GM21390 (cell line): Measurements from ENCODE around the gene ZC3H7A.

Source experiments
- ATAC-seq: cut with Tn5 transposase; IDR thresholded peaks from one replicate; pipeline ENCODE4 v1.9.1; 2021; ENCODE audit not compliant: unreplicated experiment

Gene ZC3H7A

GRCh38 chr16:11708421-11708820 lies 88.6 kb downstream of the ZC3H7A start:
- ATAC-seq = no peak

DNA sequence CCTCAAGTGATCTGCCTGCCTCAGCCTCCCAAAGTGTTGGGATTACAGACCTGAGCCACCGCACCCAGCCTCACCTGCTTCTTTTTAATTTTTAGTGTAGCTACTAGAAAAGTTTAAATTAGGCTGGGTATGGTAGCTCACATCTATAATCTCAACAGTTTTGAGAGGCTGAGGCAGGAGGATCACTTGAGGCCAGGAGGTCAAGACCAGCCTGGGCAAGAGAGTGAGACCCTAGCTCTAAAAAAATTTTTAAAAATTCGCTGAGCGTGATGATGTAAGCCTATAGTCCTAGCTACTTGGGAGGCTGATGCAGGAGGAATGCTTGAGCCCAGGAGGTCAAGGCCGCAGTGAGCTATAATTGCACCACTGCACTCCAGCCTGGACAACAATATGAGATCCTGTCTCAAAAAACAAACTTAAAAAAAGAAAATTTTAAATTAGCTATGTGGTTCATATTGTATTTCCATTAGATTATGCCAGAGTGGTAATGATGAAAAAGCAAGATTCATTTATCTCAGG lies 89.3 kb downstream of the ZC3H7A start:
- no peak for ATAC-seq

DNA sequence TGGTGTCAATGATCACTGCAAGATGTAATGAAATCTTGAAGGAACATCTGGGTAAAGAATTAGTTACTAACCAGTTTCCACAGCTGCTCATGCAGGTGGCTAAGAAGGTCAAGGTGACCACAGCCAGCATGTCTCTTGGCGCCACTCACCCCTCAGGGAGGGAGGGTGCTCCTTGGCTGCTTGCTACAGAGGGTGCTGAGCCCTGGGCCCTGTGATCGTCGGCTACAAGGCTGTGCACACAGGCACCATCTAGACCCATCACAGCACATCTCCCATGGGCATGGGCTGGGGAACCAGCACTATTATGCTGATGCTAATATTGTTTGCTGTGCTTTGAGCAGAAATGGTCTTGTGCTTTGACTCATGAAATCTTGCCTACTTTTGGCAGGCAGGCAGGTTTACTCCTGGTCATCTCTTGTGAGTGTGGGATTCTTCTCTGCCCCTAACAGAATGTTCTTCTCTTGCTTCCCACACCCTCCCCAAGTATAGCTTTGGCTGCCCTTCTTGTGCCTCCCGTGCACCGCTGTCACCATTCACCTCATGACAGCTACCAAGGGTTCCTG lies 90.8 kb downstream of the ZC3H7A start:
- ATAC-seq = no peak

- ATAC-seq = no peak
Observed at GRCh38 chr16:11705311-11706025, 91.6 kb downstream of the ZC3H7A start.
